ENCODE data around the gene MYO1D. TPM values are rescaled to one million over a fixed set of nuclear protein-coding genes. Genes with fewer than 3 reads are reported as not detected.

Gene MYO1D
- total and polyA plus RNA-seq, 4 donors = 4.5 to 22.9 (median 13.3) TPM

DNA sequence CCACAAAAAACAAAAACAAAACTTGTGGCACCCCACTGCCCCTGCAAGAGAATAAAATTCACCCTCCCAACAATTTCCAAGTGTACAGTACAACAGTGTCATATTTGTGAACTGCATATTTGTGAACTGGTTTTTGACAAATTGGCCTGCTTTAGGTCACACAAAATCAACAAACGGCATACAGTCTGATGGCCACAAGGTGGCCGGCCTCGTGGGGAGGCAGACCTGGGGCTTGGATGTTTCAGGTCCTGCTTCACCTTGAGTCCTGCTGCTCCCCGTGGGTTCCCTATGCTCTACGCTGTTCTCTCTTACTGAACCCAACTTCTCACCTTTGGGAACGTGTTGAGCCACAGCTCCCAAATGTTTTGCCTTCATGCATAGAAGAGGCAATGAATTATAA lies 287.9 kb downstream of the MYO1D start:
- Histone ChIP-seq H3K4me1 (ENCODE audit: control insufficient read depth in 4 of 4, insufficient read depth in 4 of 4, low read length in 3 of 4) (no peaks in the 10 kb centered on the region), H3K4me3 (ENCODE audit: low read depth in 1 of 3, low read length in 3 of 3) (no peak overlapping the region), H3K9ac (ENCODE audit: low read depth in 1 of 2, low read length in 2 of 2) (no peak overlapping the region), H3K27me3 (ENCODE audit: control insufficient read depth in 4 of 4, insufficient read depth in 4 of 4, low read length in 3 of 4) (no peaks in the 10 kb centered on the region), H3K9me3 (ENCODE audit: control insufficient read depth in 4 of 4, low read length in 3 of 4) (no peaks in the 10 kb centered on the region), H3K36me3 (ENCODE audit: control insufficient read depth in 4 of 4, insufficient read depth in 3 of 4, low read depth in 1 of 4, low read length in 3 of 4) (no peaks in the 10 kb centered on the region), H3K27ac (ENCODE audit: low read depth in 1 of 2, low read length in 2 of 2) (no peak overlapping the region)
- TF ChIP-seq RAD21 (IDR thresholded peaks at IDR 0.05) = peak; percentile 13 to 73
- no peak for TF ChIP-seq JUND (IDR thresholded peaks at IDR 0.05)
- TF ChIP-seq, protein P1, sequence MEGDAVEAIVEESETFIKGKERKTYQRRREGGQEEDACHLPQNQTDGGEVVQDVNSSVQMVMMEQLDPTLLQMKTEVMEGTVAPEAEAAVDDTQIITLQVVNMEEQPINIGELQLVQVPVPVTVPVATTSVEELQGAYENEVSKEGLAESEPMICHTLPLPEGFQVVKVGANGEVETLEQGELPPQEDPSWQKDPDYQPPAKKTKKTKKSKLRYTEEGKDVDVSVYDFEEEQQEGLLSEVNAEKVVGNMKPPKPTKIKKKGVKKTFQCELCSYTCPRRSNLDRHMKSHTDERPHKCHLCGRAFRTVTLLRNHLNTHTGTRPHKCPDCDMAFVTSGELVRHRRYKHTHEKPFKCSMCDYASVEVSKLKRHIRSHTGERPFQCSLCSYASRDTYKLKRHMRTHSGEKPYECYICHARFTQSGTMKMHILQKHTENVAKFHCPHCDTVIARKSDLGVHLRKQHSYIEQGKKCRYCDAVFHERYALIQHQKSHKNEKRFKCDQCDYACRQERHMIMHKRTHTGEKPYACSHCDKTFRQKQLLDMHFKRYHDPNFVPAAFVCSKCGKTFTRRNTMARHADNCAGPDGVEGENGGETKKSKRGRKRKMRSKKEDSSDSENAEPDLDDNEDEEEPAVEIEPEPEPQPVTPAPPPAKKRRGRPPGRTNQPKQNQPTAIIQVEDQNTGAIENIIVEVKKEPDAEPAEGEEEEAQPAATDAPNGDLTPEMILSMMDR (IDR thresholded peaks at IDR 0.05; ENCODE audit: low read depth, low read length, missing input control) = peak; percentile 19
- WGBS = 88% methylated on average over 6 of the region's 6 CpGs
- no peak for DNase-seq (ENCODE audit: low spot score)

DNA sequence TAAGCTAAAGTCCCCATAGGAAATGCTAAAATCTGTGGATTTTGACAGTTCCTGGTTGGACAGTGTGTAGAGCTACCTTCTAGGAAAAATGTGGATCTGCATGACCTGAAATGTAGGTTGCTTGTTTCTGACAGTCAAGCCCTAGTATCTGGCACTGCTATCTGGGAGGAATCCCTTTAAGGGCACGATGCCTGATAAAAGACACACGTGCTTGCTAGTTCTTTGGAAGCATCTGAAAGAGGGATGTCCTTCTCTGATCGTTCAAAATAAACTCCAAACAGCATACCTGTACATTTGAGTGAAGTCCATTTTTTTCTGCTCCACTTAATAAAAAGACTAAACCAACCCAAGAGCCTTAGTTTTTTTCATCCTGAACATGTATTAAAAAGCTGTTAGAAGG lies 288.8 kb downstream of the MYO1D start:
- Histone ChIP-seq H3K4me1 (ENCODE audit: control insufficient read depth in 4 of 4, insufficient read depth in 4 of 4, low read length in 3 of 4) (no peaks in the 10 kb centered on the region), H3K36me3 (ENCODE audit: control insufficient read depth in 4 of 4, insufficient read depth in 3 of 4, low read depth in 1 of 4, low read length in 3 of 4) (no peaks in the 10 kb centered on the region), H3K9me3 (ENCODE audit: control insufficient read depth in 4 of 4, low read length in 3 of 4) (no peaks in the 10 kb centered on the region), H3K27me3 (ENCODE audit: control insufficient read depth in 4 of 4, insufficient read depth in 4 of 4, low read length in 3 of 4) (no peaks in the 10 kb centered on the region), H3K4me3 (ENCODE audit: low read depth in 1 of 3, low read length in 3 of 3) (no peak overlapping the region), H3K9ac (ENCODE audit: low read depth in 1 of 2, low read length in 2 of 2) (no peak overlapping the region), H3K27ac (ENCODE audit: low read depth in 1 of 2, low read length in 2 of 2) (no peak overlapping the region)
- 45% methylated on average over 3 of the region's 3 CpGs for WGBS
- no peak for TF ChIP-seq HNF4A (conservative IDR thresholded peaks at IDR 0.05)
- no peak for DNase-seq (ENCODE audit: low spot score)

DNA sequence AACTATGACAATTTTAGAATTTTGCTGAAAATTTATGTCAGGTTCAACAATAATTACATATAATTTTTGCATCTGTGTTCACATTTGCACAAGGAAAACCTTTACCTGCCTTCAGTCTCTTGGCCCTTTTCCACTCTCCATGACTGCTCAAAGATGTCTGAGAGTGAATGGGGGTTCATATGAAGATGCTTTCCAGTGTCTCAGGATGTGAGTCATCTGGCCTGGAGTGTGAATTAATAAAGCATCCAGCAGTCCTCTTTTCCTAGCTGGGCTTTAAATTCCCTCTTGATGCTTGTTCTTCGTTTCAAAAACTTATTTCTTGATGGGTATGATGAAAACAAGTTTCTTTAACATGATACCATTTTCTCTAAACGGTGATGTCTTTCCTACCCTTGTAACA lies 290.3 kb downstream of the MYO1D start:
- no peaks in the 10 kb centered on the region for H3K36me3 ChIP-seq (ENCODE audit: control insufficient read depth in 4 of 4, insufficient read depth in 3 of 4, low read depth in 1 of 4, low read length in 3 of 4)
- TF ChIP-seq RXRA (IDR thresholded peaks at IDR 0.05) (no peak), EGR1 (IDR thresholded peaks at IDR 0.05; ENCODE audit: low read depth in 2 of 2) (no peak), YY1 (IDR thresholded peaks at IDR 0.05) (no peak), RAD21 (IDR thresholded peaks at IDR 0.05) (no peak), FOXA2 (IDR thresholded peaks at IDR 0.05) (no peak), HNF4G (IDR thresholded peaks at IDR 0.05) (no peak), SP1 (IDR thresholded peaks at IDR 0.05) (no peak), JUND (IDR thresholded peaks at IDR 0.05) (no peak)
- TF ChIP-seq, protein P2, sequence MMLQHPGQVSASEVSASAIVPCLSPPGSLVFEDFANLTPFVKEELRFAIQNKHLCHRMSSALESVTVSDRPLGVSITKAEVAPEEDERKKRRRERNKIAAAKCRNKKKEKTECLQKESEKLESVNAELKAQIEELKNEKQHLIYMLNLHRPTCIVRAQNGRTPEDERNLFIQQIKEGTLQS (IDR thresholded peaks at IDR 0.05) = no peak
- TF ChIP-seq, protein P1 (IDR thresholded peaks at IDR 0.05; ENCODE audit: low read depth, low read length, missing input control) = no peak
- TF ChIP-seq, protein P3, sequence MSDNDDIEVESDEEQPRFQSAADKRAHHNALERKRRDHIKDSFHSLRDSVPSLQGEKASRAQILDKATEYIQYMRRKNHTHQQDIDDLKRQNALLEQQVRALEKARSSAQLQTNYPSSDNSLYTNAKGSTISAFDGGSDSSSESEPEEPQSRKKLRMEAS (IDR thresholded peaks at IDR 0.05) = no peak
- TF ChIP-seq, protein P4, sequence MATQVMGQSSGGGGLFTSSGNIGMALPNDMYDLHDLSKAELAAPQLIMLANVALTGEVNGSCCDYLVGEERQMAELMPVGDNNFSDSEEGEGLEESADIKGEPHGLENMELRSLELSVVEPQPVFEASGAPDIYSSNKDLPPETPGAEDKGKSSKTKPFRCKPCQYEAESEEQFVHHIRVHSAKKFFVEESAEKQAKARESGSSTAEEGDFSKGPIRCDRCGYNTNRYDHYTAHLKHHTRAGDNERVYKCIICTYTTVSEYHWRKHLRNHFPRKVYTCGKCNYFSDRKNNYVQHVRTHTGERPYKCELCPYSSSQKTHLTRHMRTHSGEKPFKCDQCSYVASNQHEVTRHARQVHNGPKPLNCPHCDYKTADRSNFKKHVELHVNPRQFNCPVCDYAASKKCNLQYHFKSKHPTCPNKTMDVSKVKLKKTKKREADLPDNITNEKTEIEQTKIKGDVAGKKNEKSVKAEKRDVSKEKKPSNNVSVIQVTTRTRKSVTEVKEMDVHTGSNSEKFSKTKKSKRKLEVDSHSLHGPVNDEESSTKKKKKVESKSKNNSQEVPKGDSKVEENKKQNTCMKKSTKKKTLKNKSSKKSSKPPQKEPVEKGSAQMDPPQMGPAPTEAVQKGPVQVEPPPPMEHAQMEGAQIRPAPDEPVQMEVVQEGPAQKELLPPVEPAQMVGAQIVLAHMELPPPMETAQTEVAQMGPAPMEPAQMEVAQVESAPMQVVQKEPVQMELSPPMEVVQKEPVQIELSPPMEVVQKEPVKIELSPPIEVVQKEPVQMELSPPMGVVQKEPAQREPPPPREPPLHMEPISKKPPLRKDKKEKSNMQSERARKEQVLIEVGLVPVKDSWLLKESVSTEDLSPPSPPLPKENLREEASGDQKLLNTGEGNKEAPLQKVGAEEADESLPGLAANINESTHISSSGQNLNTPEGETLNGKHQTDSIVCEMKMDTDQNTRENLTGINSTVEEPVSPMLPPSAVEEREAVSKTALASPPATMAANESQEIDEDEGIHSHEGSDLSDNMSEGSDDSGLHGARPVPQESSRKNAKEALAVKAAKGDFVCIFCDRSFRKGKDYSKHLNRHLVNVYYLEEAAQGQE (IDR thresholded peaks at IDR 0.05) = no peak
- no peak overlapping the region for H3K27ac ChIP-seq (ENCODE audit: low read depth in 1 of 2, low read length in 2 of 2)
- no peaks in the 10 kb centered on the region for H3K27me3 ChIP-seq (ENCODE audit: control insufficient read depth in 4 of 4, insufficient read depth in 4 of 4, low read length in 3 of 4)
- no peaks in the 10 kb centered on the region for H3K4me1 ChIP-seq (ENCODE audit: control insufficient read depth in 4 of 4, insufficient read depth in 4 of 4, low read length in 3 of 4)
- no peak overlapping the region for H3K9ac ChIP-seq (ENCODE audit: low read depth in 1 of 2, low read length in 2 of 2)
- no peak for DNase-seq (ENCODE audit: low spot score)
- H3K9me3 ChIP-seq (ENCODE audit: control insufficient read depth in 4 of 4, low read length in 3 of 4) = no peaks in the 10 kb centered on the region
- no peak overlapping the region for H3K4me3 ChIP-seq (ENCODE audit: low read depth in 1 of 3, low read length in 3 of 3)
- WGBS = 92% methylated on average over 2 of the region's 2 CpGs

Data from liver (tissue), 9 donors.